ENCODE data around the gene OSR1. TPM values are rescaled to one million over a fixed set of nuclear protein-coding genes. Genes with fewer than 3 reads are reported as not detected.

OSR1 gene
- total RNA-seq, 2 donors from 2014 or later, result 12.5 to 55.7 TPM

DNA sequence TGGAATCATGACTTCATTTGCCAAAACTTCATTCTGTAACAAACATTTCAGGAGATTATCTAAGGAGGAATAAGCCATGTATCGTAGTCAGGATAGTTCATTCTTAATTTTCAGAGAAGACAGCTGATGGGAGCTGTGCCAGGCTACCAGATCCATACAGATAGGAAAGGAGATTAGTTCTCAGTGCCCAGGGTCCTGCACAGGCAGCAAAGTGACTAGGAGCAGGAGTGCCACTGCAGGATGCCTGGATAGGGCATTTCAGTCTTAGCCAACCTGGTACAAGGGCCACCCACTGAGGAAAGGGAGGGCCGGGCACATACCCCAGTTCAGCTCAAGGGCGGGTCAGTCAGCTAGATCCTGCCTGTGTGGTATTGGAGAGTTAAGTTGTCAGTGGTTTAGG is 6.7 kb upstream of the OSR1 start:
- H3K4me3 ChIP-seq, result no peak overlapping the region
- peaks cover 0 to 15% of the 10 kb centered on the region in 2 donors for H3K4me1 ChIP-seq
- H3K36me3 ChIP-seq, result no peaks in the 10 kb centered on the region
- TF ChIP-seq, protein P1, sequence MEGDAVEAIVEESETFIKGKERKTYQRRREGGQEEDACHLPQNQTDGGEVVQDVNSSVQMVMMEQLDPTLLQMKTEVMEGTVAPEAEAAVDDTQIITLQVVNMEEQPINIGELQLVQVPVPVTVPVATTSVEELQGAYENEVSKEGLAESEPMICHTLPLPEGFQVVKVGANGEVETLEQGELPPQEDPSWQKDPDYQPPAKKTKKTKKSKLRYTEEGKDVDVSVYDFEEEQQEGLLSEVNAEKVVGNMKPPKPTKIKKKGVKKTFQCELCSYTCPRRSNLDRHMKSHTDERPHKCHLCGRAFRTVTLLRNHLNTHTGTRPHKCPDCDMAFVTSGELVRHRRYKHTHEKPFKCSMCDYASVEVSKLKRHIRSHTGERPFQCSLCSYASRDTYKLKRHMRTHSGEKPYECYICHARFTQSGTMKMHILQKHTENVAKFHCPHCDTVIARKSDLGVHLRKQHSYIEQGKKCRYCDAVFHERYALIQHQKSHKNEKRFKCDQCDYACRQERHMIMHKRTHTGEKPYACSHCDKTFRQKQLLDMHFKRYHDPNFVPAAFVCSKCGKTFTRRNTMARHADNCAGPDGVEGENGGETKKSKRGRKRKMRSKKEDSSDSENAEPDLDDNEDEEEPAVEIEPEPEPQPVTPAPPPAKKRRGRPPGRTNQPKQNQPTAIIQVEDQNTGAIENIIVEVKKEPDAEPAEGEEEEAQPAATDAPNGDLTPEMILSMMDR (IDR thresholded peaks at IDR 0.05), result no peak
- no peaks in the 10 kb centered on the region for H3K9me3 ChIP-seq
- DNase-seq (ENCODE audit: low spot score), result no peak
- H3K27ac ChIP-seq, result no peak overlapping the region
- no peaks in the 10 kb centered on the region for H3K27me3 ChIP-seq

DNA sequence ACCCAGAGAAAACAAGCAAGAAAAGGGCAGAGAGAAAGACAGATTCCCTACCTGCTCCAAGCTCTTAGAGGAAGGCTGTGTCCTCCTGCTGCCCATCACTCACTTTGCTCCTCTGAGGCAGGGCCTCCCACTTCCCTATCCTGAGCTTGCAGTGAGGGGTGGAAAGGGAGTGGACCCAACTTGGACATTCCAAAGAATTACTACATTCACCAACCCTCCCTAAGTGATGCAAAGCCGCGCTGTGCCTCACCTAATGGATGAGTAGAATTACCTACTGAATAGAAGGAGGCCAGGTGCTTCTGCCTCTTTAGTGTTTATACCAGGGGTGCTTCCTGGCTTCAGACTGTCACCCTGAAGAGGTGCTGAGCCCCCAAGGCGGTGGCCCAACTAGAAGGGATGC is 5.6 kb upstream of the OSR1 start:
- Histone ChIP-seq H3K27me3 (no peaks in the 10 kb centered on the region), H3K4me1 (peaks cover 0 to 21% of the 10 kb centered on the region in 2 donors), H3K4me3 (no peak overlapping the region), H3K36me3 (no peaks in the 10 kb centered on the region), H3K9me3 (no peaks in the 10 kb centered on the region), H3K27ac (no peak overlapping the region)
- DNase-seq (ENCODE audit: low spot score), result no peak
- TF ChIP-seq, protein P1 (IDR thresholded peaks at IDR 0.05), result no peak

DNA sequence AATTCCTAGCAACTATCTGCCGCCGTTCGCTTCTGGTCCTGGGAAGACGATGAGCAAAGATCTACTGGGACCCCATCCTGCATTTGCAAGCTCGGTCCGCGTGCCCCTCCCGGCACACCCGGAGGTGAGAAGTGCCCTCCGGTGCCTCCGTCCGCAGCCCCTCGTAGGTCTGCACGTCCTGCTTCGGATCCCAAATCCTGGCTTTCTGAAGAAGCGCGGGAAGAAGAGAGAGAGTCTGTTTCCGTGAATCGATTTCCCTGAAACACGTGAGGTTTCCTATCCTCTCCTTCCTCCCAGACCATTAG is 5.0 kb upstream of the OSR1 start:
- H3K36me3 ChIP-seq, result no peaks in the 10 kb centered on the region
- H3K27ac ChIP-seq, result peak overlapping the region; percentile 63 to 72
- DNase-seq (ENCODE audit: low spot score), result no peak

DNA sequence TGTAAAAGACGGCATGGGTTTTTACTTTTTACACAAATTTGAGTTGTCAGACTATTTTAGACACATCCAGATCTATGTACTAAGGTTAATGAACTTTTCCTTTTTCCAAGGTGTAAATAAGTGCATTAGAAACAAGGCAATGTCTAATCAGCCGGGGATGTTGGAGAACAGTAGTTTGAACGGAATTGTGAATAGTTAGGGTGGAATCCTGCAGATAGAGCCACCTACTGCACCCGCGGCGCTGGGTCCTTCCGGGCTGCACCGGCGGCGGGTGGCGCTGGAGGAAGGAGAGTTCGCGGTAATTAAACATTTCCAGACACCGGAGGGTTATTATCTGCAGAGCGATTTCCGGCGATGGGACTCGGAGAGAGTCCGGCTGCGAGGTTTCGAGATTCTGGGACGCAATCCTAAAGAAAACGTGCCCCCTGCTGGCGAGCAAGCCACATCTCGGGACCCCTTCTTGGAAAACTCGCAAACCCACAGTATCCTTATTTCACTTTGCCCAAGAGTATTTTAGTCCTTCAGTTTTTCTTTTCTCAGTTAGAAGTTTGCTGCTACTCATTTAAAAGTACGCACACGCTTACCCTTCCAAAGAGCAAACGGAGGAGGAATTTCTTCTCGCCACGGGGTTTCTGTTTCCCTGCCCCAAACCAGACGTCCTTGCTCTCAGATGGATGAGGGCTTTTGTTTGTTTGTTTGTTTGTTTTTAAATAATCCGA is 4.5 kb upstream of the OSR1 start:
- peak overlapping the region; percentile 63 to 72 for H3K27ac ChIP-seq
- H3K27me3 ChIP-seq, result no peaks in the 10 kb centered on the region

More for the DNA sequence above, 5.0 kb upstream of the OSR1 start:
- TF ChIP-seq, protein P1 (IDR thresholded peaks at IDR 0.05), result no peak
- H3K4me3 ChIP-seq, result peak overlapping the region; percentile 63 to 67
- no peaks in the 10 kb centered on the region for H3K9me3 ChIP-seq
- H3K27me3 ChIP-seq, result no peaks in the 10 kb centered on the region
- peaks cover 0 to 26% of the 10 kb centered on the region in 2 donors for H3K4me1 ChIP-seq

DNA sequence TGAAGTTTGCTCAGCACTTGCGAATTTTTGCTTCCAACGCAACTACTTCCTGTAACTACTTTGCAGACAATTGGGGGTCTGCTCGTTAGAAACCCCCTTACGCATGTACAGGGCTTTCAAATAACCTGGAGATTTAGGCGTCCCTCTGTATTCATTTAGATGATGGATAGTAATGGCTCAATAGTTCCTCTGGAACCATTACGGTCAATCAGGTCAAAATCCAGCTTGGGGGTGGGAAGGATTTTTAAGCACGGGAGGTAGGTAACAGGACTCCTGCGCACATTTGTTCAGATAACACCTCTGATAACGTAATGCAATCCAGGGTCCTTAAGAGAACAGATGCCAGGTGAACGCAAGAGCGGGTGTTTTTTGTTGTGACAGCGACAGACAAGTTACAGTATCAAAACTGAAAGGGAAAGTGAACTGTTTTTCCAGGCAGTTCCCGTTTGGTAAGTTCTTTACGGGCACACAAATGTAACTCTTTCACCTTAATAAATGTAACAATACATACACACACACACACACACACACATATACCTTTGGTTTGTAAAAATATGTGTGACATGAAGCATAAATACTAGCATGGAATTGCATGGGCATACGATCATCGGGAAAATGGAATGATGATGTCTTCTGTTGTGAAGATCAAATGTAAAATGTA is 3.8 kb upstream of the OSR1 start:
- DNase-seq (ENCODE audit: low spot score), result no peak
- H3K27me3 ChIP-seq, result no peaks in the 10 kb centered on the region
- H3K4me1 ChIP-seq, result peaks cover 0 to 26% of the 10 kb centered on the region in 2 donors

More for the DNA sequence above, 4.5 kb upstream of the OSR1 start:
- Histone ChIP-seq H3K9me3 (no peaks in the 10 kb centered on the region), H3K36me3 (no peaks in the 10 kb centered on the region), H3K4me3 (peak overlapping the region; percentile 63 to 67), H3K4me1 (peaks cover 0 to 26% of the 10 kb centered on the region in 2 donors)
- DNase-seq (ENCODE audit: low spot score), result peak; percentile 84
- TF ChIP-seq, protein P1 (IDR thresholded peaks at IDR 0.05), result peak; percentile 74 to 88

More for the DNA sequence above, 3.8 kb upstream of the OSR1 start:
- TF ChIP-seq, protein P1 (IDR thresholded peaks at IDR 0.05), result no peak
- Histone ChIP-seq H3K27ac (peak overlapping the region; percentile 63 to 72), H3K36me3 (no peaks in the 10 kb centered on the region), H3K9me3 (no peaks in the 10 kb centered on the region), H3K4me3 (peak overlapping the region; percentile 63 to 67)
